OCI-M2 (cell line): Measurements from ENCODE around the gene RBM17.
"Not testable (repeated sequence)": the region's sequence is repeated elsewhere in the genome, so short reads cannot be mapped to it uniquely, and the experiment has no call there.

Experiments used
- DNase-seq: peaks from one replicate; lab custom pipeline; 2025; ENCODE audit not compliant: unreplicated experiment; lab: John Stamatoyannopoulos, UW

Gene RBM17

DNA sequence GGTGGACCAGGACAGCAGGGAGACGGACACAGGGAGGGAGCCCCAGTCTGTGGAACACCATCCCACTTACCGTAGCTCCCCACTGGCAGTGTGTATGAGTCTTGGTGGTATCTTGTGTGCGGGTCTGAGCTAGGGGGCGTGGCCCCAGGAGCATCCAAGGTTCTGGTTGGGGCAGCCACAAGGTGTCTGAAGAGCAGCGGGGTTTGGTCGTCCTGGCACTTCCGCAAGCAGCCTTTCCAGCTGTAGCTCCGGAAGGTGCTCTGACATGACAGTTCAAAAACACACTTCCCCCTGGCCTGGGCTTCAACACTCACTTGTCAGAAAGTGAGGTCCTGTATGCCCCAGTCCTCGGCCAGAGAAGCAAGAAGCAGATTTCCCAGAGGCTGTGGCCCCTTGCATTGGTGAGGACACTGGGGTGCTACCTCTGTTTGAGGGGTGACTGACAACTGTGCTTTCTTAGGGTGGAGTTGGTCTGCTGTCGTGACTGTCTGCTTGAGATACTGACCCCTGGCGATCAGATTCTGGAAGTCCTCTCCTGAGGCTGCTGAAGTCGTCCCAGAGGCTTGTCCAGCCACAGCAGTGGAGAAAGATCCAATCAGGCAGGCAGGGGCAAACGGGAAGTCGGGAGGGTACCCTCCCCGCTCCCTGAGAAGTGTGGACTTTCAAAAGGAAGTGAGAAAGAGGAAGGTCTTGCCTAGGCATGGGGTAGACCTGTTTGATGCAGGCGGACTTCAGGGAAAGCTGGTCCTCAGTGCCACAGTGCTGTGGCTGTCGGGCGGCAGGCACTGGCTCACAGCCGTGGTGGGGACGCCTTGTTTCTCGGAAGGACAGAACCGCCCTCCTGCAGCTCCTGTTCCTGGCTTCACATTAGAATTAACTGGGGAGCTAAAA, 62.5 kb downstream of the RBM17 start:
- peak; percentile 22 for DNase-seq

DNA sequence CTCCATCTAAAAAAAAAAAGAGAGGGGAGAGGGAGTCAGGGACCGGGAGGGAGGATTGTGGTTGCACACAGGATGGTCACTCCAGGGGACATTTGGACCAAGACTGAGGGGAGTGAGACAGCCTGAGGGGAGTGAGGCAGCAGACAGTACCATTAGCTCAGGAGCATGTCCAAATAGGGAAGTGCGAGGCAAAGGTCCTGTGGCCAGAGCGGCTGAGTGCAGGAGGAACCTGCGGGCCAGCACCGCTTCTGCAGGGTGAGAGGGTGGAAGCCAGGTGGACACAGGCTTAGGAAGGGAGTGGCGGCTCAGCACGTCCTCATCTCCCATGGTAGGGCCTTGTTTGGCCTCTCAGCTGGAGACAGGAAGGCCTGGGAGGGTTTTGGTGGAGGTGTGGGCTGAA, 65.0 kb downstream of the RBM17 start:
- DNase-seq, result no peak

- no peak for DNase-seq
These were observed 65.7 kb downstream of the RBM17 start for GRCh38 chr10:6154566-6154965.

DNA sequence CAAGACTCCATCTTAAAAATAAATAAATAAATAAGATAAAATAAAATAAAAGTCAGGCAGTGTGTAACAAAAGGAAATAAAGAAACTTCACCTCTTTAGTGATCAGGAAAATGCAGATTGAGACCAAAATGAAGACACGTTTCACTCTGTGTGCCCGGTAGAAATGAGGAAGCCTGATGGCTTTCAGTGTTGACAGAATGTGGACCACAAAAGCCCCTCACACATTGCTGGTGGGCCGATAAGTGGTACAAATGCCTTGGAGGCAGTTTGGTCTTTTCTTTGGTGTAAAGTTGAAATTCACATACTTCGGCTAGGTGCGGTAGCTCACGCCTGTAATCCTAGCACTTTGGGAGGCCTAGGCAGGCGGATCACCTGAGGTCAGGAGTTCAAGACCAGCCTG, 69.4 kb downstream of the RBM17 start:
- DNase-seq, result no peak

DNA sequence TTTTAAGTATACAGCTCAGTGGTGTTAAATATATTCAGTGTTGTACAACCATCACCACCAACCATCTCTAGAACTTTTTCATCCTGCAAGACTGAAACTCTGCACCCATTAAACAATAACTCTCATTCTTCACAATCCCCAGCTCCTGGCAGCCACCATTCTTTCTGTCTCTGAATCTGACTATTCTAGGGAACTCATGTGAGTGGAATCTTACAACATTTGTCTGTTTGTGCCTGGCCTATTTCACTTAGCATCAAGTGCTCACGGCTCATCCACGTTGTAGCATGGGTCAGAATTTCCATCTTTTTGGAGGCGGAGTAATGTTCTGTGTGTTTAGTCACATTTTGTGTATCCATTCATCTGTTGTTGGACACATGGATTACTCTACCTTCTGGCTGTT, 73.1 kb downstream of the RBM17 start:
- DNase-seq, result no peak

DNA sequence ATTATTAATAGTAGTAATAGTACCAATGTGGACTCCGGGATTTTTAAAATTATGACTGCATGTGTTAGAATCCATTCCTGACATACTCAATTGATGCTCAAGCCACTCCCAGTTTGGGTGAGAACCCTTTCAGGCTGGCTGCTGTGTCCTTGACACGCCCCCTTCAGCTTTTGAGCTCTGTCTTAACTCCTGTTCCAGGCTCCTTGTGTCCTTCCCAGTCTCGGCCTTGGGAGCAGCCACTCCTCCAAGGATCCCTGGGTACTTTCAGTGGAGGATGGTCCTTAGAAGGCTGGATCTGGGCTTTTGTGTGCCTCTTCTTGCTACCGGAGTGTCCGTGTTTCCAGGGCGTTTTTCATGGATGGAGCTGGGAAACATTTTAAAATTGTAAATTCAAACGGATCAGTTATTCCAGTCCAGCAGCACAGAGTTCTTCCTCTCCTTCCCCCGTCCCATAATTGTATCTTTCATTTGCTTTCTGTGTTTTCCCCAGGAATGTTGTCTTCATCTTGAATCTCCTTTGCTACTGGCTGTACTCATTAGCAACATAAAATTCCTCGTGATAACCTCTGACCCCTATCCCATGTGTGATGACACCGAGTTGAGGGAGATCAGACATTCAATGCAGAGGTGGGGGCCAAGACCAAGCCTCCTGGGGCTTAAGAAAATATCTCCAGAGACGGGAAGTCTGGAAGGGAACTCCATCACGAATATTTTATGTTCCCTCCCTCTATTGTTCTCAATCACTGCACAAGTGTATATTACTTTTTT, 73.9 kb downstream of the RBM17 start:
- DNase-seq, result no peak

GRCh38 chr10:6163364-6164270, 74.8 kb downstream of the RBM17 start:
- peak; percentile 5 for DNase-seq

DNA sequence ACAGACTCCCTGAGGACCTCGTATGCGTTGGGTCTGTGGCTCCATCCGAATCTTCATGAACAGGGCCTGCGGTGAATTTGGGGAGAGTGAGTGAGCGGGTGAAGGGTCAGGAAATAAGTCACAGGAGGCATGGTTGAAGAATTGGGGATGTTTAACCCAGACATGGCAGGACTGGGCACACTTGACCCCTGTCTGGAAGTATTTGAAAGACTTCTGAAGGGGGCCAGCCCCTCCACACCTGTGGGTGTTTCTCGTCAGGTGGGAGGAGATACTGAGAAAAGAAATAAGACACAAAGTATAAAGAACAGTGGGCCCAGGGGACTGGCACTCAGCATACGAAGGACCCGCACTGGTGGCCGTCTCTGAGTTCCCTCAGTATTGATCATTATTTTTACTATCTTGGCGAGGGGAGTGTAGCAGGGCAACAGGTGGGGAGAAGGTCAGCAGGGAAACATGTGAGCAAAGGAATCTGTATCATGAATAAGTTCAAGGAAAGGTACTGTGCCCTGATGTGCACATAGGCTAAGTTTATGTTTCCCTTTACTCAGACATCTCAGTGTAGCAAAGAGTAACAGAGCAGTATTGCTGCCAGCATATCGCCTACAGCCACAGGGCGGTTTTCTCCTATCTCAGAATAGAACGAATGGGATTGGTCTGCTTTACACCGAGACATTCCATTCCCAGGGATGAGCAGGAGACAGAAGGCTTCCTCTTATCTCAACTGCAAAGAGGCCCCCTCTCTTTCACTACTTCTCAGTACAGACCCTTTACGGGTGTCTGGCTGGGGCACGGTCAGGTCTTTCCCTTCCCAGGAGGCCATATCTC, 75.6 kb downstream of the RBM17 start:
- peak; percentile 39 for DNase-seq

DNA sequence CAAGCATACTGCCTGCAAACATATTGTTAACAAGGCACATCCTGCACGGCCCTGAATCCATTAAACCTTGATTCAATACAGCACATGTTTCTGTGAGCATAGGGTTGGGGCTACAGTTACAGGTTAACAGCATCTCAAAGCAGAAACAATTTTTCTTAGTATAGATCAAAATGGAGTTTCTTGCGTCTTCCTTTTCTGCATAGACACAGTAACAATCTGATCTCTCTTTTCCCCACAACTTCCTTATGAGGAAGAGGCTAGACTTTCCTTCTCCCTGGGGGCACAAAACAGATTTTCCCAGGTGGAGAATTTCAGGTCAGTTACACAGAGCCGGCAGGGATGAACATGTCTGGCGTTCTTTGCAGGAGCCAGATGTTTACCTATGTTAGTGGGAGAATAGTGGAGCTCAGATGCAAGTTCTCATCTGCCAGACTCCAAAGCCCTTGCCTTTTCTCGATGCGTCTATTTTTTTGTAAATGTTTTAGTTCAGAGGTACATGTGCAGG, 76.4 kb downstream of the RBM17 start:
- DNase-seq, result no peak

DNA sequence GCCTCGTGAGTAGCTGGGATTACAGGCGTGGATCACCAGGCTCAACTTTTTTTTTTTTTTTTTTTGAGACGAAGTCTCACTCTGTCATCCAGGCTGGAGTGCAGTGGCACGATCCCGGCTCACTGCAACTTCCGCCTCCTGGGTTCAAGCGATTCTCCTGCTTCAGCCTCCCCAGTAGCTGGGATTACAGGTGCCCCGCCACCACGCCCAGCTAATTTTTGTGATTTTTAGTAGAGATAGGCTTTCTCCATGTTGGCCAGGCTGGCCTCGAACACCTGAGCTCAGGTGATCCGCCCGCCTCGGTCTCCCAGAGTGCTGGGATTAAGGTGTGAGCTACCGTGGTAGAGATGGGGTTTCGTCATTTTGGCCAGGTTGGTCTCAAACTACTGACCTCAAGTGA, 77.1 kb downstream of the RBM17 start:
- DNase-seq, result not testable (repeated sequence)
